ENCODE results near the gene SPDYA. TPM values are rescaled to one million over a fixed set of nuclear protein-coding genes. Genes with fewer than 3 reads are reported as not detected.

Gene SPDYA
- polyA plus RNA-seq, 1 donor from 2014 or later, result 0.46 TPM

GRCh38 chr2:28893488-28893887, 82.9 kb downstream of the SPDYA start:
- H3K36me3 ChIP-seq (ENCODE audit: insufficient read depth, low read length), result no peaks in the 10 kb centered on the region

DNA sequence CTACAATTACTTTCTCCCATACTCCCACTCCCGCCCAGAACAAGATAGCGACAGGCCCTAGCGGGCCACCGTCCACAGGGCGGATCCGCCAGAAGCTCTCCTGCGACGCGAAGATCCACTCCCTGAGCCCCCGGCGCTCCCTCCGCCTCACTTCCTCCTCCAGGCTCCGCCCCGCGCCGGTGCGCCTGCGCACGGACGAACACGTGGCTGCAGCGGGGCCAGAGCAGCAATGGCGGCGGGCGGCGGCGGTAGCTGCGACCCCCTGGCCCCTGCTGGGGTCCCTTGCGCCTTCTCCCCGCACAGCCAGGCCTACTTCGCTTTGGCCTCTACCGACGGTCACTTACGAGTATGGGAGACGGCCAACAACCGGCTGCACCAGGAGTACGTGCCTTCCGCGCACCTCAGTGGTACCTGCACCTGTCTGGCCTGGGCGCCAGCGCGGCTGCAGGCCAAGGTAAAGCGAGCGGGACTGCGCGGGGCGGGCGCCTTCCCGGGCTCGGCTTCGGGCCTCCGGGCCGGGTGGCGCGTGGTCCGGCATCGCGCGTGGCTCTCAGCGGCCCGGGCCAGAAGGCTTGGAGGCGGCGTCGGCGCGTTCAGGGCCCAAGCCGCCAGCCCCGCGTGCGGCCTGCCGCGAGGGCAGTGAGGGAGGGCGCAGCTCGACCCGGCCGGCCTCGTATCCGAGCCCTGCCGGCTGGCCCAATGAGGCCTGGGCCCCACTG, 84.0 kb downstream of the SPDYA start, which contains the start of gene WDR43:
Gene WDR43 (plus strand): TSS at position 198 of the 719 bp plus-strand sequence. CDS start 32 bp downstream, at position 230.
- no peaks in the 10 kb centered on the region for H3K9me2 ChIP-seq (ENCODE audit: insufficient read depth, low read length)
- TF ChIP-seq, protein P1, sequence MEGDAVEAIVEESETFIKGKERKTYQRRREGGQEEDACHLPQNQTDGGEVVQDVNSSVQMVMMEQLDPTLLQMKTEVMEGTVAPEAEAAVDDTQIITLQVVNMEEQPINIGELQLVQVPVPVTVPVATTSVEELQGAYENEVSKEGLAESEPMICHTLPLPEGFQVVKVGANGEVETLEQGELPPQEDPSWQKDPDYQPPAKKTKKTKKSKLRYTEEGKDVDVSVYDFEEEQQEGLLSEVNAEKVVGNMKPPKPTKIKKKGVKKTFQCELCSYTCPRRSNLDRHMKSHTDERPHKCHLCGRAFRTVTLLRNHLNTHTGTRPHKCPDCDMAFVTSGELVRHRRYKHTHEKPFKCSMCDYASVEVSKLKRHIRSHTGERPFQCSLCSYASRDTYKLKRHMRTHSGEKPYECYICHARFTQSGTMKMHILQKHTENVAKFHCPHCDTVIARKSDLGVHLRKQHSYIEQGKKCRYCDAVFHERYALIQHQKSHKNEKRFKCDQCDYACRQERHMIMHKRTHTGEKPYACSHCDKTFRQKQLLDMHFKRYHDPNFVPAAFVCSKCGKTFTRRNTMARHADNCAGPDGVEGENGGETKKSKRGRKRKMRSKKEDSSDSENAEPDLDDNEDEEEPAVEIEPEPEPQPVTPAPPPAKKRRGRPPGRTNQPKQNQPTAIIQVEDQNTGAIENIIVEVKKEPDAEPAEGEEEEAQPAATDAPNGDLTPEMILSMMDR (IDR thresholded peaks at IDR 0.05; ENCODE audit: poor library complexity, severe bottlenecking), result no peak
- TF ChIP-seq REST (IDR thresholded peaks at IDR 0.05; ENCODE audit: borderline replicate concordance) (peak; percentile 74), TAF1 (IDR thresholded peaks at IDR 0.05; ENCODE audit: low read depth) (peak; percentile 62), RAD21 (conservative IDR thresholded peaks at IDR 0.05) (no peak), SMC3 (conservative IDR thresholded peaks at IDR 0.05; ENCODE audit: poor library complexity) (peak; percentile 35), MXI1 (conservative IDR thresholded peaks at IDR 0.05; ENCODE audit: poor library complexity, severe bottlenecking) (peak; percentile 98), POLR2AphosphoS5 (IDR thresholded peaks at IDR 0.05) (peak; percentile 95)

More at GRCh38 chr2:28893488-28893887, 82.9 kb downstream of the SPDYA start:
- no peaks in the 10 kb centered on the region for H4K20me1 ChIP-seq (ENCODE audit: insufficient read depth)
- no peak overlapping the region for H2AFZ ChIP-seq (ENCODE audit: low read depth, low read length)
- H3K27me3 ChIP-seq (ENCODE audit: insufficient read depth, low read depth, low read length), result no peaks in the 10 kb centered on the region
- H3K27ac ChIP-seq (ENCODE audit: low read length), result no peak overlapping the region
- H3K9me2 ChIP-seq (ENCODE audit: insufficient read depth, low read length), result no peaks in the 10 kb centered on the region
- H3K9me3 ChIP-seq (ENCODE audit: low read length), result no peaks in the 10 kb centered on the region
- TF ChIP-seq POLR2AphosphoS5 (IDR thresholded peaks at IDR 0.05), result no peak
- TF ChIP-seq EP300 (conservative IDR thresholded peaks at IDR 0.05; ENCODE audit: poor library complexity, severe bottlenecking), result no peak
- TF ChIP-seq, protein P1 (IDR thresholded peaks at IDR 0.05; ENCODE audit: poor library complexity, severe bottlenecking), result no peak
- TF ChIP-seq REST (IDR thresholded peaks at IDR 0.05; ENCODE audit: borderline replicate concordance), result no peak
- TF ChIP-seq EZH2 (IDR thresholded peaks at IDR 0.05; ENCODE audit: borderline replicate concordance, insufficient read depth, low read length, poor library complexity, severe bottlenecking), result no peak
- no peak for TF ChIP-seq TAF1 (IDR thresholded peaks at IDR 0.05; ENCODE audit: low read depth)
- no peak for TF ChIP-seq MXI1 (conservative IDR thresholded peaks at IDR 0.05; ENCODE audit: poor library complexity, severe bottlenecking)
- no peak for TF ChIP-seq SMC3 (conservative IDR thresholded peaks at IDR 0.05; ENCODE audit: poor library complexity)
- no peak for TF ChIP-seq RAD21 (conservative IDR thresholded peaks at IDR 0.05)
- H3F3A ChIP-seq (ENCODE audit: insufficient read depth, low read length, poor library complexity, severe bottlenecking), result no peaks in the 10 kb centered on the region
- H3K9ac ChIP-seq (ENCODE audit: low read length), result no peak overlapping the region
- H3K79me2 ChIP-seq (replicated peaks; ENCODE audit: insufficient read depth, low read length), result peaks cover 39% of the 10 kb centered on the region
- no peak overlapping the region for H3K4me3 ChIP-seq (ENCODE audit: low read length)
- no peak overlapping the region for H3K4me2 ChIP-seq (ENCODE audit: low read length)

More for the DNA sequence above, 84.0 kb downstream of the SPDYA start, which contains the start of gene WDR43:
- no peaks in the 10 kb centered on the region for H4K20me1 ChIP-seq (ENCODE audit: insufficient read depth)
- peak within 1 kb of the TSS; percentile 85 for H3K9ac ChIP-seq (ENCODE audit: low read length)
- H3K27me3 ChIP-seq (ENCODE audit: insufficient read depth, low read depth, low read length), result no peaks in the 10 kb centered on the region
- no peaks in the 10 kb centered on the region for H3F3A ChIP-seq (ENCODE audit: insufficient read depth, low read length, poor library complexity, severe bottlenecking)
- H3K79me2 ChIP-seq (replicated peaks; ENCODE audit: insufficient read depth, low read length), result peaks cover 51% of the 10 kb centered on the region
- H3K4me3 ChIP-seq (ENCODE audit: low read length), result peak within 1 kb of the TSS; percentile 91
- peak within 1 kb of the TSS; percentile 85 for H3K4me2 ChIP-seq (ENCODE audit: low read length)
- H3K9me3 ChIP-seq (ENCODE audit: low read length), result no peaks in the 10 kb centered on the region
- peak within 1 kb of the TSS; percentile 81 for H2AFZ ChIP-seq (ENCODE audit: low read depth, low read length)
- H3K36me3 ChIP-seq (ENCODE audit: insufficient read depth, low read length), result no peaks in the 10 kb centered on the region
- H3K27ac ChIP-seq (ENCODE audit: low read length), result peak within 1 kb of the TSS; percentile 68

All from neural cell (in vitro differentiated cells).